ENCODE data around the gene WARS2.

The WARS2 gene

GRCh38 chr1:119081267-119081666, 59.2 kb downstream of the WARS2 start:
- DNase-seq: no peak

DNA sequence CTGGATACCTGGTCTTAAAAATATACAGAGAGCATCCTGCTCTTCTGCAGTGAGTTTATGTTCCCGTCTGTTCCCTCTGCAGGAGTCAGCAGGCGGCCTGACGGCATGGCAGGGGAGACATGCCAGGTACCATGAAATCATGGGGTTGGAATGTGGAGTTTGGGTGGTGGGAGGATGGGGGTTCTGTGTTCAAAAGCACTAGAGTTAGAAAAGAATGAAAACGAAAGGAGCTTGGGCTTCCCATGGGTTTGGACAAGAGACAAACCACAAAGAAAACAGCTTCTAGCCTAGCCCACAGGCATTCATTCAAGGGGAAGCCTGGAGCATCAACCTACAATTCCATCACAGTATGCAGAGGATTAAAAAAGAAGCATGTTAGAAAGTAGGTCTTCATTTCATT, 59.9 kb downstream of the WARS2 start:
- DNase-seq: peak; percentile 67

GRCh38 chr1:119079881-119080280, 60.6 kb downstream of the WARS2 start:
- DNase-seq: no peak

DNA sequence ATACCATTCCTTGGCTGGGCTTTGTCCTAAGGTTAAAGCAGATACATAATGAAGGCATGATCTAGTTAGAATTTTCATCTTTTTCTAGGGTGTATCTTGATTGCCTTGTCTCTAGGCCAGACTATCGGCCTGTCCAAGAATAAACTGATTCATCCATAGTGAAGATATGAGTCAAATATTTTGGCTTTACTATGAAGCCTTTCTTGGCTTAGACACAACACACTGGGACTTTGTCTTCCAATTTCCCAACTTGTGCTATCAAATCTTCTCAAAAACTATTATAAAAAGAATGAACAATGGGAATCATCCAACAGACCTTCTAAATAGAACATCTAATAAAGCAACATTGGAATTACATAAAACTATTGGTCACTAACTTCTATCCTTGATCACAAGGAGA, 64.8 kb downstream of the WARS2 start:
- DNase-seq: no peak

DNA sequence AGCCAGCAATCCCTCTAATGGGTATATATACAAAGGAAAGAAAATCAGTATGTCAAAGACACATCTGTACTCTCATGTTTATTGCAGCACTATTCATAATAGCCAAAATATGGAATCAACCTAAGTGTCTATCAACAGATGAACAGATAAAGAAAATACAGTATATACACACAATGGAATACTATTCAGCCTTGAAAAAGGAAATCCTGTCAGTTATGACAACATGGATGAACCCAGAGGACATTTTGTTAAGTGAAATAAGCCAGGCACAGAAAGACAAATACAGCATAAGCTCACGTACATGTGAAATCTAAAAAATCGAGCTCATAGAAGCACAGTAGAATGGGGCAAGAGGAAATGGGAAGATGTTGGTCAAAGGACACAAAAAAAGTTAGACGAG, 69.1 kb downstream of the WARS2 start:
- no peak for DNase-seq

- no peak for DNase-seq
Measured at GRCh38 chr1:119069682-119070081, 70.8 kb downstream of the WARS2 start.

DNA sequence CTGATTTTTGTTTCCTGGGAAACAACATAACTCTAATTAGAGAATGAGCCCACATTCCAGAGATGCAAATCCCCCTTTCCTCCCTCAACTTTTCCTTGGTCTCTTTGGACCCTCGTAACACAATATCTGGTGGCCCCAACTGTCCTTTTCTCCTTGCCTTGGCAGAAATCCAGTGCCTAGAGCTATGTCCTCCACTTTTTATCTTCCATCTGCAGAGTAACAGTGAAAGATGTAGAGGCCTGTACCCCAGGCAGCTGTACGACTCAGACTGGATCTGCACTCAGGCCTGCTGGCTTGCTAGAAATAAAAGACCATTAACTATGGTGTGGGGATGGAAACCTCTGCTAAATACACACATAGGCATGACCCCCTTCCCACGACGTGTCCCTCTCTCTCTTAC, 72.0 kb downstream of the WARS2 start:
- DNase-seq: no peak

DNA sequence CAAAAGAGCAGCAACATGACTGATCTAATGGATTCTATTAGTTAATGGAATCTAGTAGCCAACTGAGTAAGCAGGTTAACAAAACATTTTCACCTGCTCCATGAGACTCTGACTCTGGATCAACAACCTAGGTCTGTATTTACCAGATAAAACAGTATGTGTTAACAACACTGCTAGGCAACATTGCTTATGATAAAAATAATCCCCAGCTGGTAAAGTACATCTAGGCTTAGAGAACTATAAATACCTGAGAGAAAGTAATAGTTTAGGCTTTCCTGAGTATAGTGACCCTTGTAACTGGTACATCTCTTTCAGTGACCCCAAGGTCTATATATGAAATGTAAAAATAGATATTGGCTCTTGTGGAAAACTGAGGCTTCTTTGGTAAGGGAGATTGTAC, 78.8 kb downstream of the WARS2 start:
- no peak for DNase-seq

GRCh38 chr1:119055568-119055967, 84.9 kb downstream of the WARS2 start:
- DNase-seq: no peak

DNA sequence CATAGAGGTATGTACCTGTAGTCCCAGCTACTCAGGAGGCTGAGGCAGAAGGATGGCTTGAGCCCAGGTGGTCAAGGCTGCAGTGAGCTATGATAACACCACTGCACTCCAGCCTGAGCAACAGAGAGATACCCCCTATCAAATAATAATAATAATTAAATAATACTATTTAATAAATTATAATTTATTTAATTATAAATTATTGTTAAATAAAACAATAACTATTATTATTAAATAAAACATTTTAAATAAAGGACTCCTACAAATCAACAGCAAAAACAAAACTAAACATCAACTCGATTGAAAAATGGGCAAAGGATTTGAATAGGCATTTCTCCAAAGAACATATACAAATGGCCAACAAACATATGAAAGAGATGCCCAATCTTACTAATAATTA, 86.5 kb downstream of the WARS2 start:
- DNase-seq: no peak

DNA sequence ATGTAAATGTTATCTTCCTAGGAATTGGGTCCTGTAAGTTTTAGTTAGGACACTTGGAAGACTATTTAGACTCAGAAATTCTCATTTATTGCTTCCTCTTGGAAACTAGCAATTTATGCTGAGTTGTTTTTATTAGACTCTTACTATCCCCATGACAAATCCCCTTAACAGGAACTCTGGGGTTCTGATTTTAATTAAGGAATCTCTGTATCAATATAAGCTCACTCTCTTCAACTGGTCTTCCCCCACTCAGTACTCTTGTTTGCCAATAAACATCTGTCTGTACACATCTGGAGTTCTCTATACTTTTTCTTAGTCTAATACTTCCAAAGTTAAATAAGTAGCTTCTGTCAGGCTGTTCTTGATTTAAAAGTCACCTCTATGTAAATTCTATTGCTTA, 88.2 kb downstream of the WARS2 start:
- no peak for DNase-seq

- no peak for DNase-seq
Measured at GRCh38 chr1:119048624-119049404, 91.6 kb downstream of the WARS2 start.

DNA sequence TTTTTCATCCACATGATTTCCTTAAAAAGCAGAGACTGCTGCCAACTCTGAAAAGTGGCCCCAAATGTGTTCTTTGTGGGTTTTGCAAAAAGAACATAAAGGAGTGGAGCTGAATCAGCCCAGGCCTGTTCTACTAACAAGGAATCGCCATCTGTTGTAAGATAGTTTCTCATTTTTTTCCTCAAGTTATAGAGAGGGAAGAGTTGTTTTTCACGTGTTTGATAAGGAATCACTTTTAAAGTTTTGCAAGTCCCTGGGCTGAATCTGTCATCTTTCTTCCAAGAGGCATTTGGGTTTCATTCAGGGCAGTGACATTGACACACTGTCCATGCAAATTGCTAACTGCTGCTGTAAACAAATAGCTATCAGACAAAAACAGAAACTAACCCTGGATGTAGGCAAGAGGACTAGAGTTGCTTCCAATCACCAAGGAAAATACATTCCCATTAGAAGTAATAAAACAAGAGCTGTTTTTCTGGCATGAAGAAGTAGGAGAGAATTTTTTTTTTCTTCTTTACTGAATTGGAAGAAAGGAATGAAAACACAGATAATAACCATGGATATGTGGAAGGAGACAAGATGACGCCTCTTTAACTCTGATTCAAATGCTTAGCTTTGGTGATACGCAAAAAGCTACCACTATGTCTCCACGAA, 93.5 kb downstream of the WARS2 start:
- DNase-seq: peak; percentile 38

- peak; percentile 43 for DNase-seq
Measured at GRCh38 chr1:119046429-119046784, 94.0 kb downstream of the WARS2 start.

DNA sequence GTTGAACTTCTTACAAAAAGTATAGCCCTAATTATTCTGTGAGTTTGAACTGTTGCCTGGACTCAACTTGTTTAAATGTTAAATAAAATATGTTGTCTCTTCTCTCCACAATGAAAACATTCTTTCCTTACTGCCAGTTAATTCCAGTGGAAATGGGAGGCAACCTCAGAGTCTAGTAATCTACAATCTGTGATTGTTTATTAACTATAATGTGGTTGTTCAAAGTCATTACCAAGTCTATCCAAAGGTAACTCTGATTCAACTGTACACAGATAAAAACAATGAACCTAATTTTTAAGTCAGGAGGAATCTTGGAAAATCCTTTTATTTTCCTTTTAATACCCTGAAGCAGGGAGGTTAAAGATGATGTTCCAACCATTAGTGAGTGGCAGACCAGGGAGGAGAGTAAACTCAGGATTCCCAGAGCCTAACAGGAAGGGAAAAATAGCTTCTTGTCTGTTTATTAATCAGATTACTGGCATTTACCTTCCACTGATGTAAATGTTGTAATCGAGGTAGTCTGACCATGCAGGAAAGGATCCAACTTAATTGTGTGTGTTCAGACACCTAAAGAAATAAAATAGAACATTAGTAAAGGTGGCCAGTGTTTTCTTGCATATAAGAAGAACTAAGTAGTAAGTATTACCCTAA, 95.2 kb downstream of the WARS2 start:
- no peak for DNase-seq

GRCh38 chr1:119040906-119041305, 99.5 kb downstream of the WARS2 start:
- DNase-seq: no peak

DNA sequence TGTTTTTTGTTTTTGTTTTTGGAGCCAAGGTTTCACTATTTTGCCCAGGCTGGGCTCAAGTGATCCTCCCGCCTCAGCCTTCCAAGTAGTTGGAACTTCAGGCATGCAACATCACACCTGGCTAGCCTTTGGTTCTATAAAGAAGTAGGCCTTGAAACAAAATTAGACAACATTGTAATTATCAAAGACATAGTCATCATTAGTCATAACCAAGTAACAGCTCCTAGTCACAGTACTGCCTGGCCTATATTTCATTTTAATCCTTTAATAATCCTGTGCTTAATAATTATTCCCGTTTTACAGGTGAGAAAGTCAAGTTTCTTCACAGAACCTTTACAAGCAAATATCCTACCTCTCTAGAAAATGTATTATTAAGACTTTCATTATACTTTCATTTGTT, 100.0 kb downstream of the WARS2 start:
- no peak for DNase-seq

DNA sequence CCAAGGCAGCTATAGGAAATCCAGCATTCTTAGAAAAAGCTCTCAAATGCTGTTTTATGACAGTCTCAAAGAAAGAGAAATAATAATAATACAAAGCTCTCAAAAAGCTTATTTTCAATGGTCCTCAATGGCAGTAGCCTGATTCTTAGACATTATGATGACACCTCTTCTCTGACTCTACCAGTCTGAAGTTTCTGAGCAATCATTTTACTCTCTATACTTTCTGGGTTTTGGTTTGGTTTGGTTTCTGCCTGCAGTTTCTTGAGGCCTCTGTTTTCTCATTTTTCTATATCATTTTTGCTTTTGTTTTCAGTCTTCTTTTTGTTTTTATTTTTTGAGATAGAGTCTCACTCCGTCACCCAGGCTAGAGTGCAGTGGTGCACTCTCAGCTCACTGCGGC, 102.1 kb downstream of the WARS2 start:
- DNase-seq: no peak

DNA sequence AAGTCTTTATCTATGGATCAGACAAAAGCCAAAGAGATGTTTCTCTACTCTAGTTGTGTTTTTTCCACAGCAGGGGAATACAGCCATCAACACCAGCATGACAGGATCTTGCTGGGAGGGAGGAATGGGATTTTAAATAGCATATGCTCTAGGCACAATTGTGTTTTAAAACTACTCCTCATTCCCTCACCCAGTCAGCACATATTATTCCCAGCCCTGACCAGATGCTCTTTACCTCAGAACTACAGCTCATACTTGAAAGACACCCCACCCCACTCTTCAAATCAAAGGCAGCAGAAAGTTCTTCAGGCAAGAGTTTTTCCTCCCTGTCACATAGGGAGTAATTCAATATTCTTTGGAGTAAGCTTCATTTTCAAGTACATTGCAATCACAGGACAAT, 106.1 kb downstream of the WARS2 start:
- no peak for DNase-seq

DNA sequence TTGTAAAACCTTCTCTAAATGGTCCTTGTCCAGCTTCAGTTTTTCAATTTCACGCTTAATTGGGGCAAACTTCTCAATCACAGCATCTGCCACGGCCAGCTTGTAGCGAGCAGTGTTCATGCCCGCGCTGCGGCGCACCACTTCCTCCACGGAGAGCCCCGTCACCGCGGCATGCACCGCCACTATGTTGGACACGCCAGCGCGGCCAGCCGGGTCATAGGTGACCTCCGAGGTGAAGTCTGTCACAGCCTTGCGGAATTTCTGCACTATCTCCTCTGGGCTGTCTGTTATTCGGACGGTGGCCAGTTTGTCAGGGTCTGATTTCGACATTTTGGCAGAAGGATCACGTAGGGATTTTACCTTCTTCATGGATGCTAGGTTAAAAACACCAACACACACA, 107.5 kb downstream of the WARS2 start:
- DNase-seq: no peak

DNA sequence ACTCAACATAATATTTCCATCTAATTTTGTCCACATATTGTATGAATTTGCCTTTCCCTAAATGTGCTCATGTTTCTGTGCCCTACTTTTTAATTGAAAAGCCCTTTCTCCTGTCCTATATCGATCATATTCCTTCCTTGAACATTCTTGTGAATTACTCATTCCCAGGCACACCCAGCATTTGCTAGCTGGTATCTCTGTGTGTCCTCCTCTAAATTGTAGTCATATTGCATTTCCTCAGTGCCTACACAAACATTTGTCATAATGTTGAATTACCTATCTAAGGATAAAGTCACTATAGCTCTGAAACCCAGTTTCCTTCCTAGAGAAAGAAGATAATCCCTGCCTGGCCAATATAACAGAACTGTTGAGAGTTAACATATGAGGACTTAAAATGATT, 112.7 kb downstream of the WARS2 start:
- no peak for DNase-seq

GRCh38 chr1:119026956-119027355, 113.5 kb downstream of the WARS2 start:
- DNase-seq: no peak

GRCh38 chr1:119015547-119015946, 124.9 kb downstream of the WARS2 start:
- no peak for DNase-seq

GRCh38 chr1:119012383-119012782, 128.1 kb downstream of the WARS2 start:
- DNase-seq: no peak

Data from left hindlimb (tissue), 1 donor.